Tibial nerve (tissue), 4 donors: ENCODE results near the gene GRM3.

Experiments used
- CTCF ChIP-seq, 5 experiments: fragments of 200-600 bp in 3 of 5; fragments of 450-650 bp in 2 of 5; sonication (generic) in 3 of 5; IDR thresholded peaks; one replicate each; pipeline ENCODE4 v1.5.1; 2016 to 2019; ENCODE audit warnings: antibody characterized with exemption in 5 of 5, mild to moderate bottlenecking in 3 of 5, moderate library complexity in 2 of 5
- EP300 ChIP-seq, 2 donors: sonication (generic); formaldehyde crosslinking; IDR thresholded peaks; one replicate each; pipeline ENCODE4 v1.6.1; 2017; ENCODE audit warnings: antibody characterized with exemption in 2 of 2, mild to moderate bottlenecking in 1 of 2
- POLR2A ChIP-seq, 2 donors: fragments of 450-650 bp; IDR thresholded peaks; one replicate each; pipeline ENCODE4 v1.6.1; 2017; ENCODE audit warnings: antibody characterized with exemption in 2 of 2, mild to moderate bottlenecking in 2 of 2, moderate library complexity in 2 of 2

GRCh38 chr7:86786376-86786775, 142.7 kb downstream of the GRM3 start:
- TF ChIP-seq POLR2A (IDR thresholded peaks at IDR 0.05) = no peak
- no peak for TF ChIP-seq CTCF (IDR thresholded peaks at IDR 0.05)
- TF ChIP-seq EP300 (IDR thresholded peaks at IDR 0.05) = no peak
